Ishikawa (cell line): ENCODE measurements around the gene NDUFAF8.

Source experiments
- CEBPB ChIP-seq: IDR thresholded peaks from 2 replicates; pipeline ENCODE4 v1.6.1; 2012
- CREB1 ChIP-seq: IDR thresholded peaks from 2 replicates; pipeline ENCODE4 v1.6.1; 2012; ENCODE audit warnings: low read depth
- EP300 ChIP-seq: IDR thresholded peaks from 2 replicates; pipeline ENCODE4 v1.6.1; 2012; ENCODE audit warnings: borderline replicate concordance
- MAX ChIP-seq: IDR thresholded peaks from 2 replicates; pipeline ENCODE4 v1.6.1; 2012
- NFIC ChIP-seq: IDR thresholded peaks from 2 replicates; pipeline ENCODE4 v1.6.1; 2012
- RAD21 ChIP-seq: IDR thresholded peaks from 2 replicates; pipeline ENCODE4 v1.6.1; 2012; ENCODE audit warnings: low read depth
- REST ChIP-seq: IDR thresholded peaks from 2 replicates; pipeline ENCODE4 v1.6.1; 2012; ENCODE audit warnings: low read depth, mild to moderate bottlenecking
- TAF1 ChIP-seq: IDR thresholded peaks from 2 replicates; pipeline ENCODE4 v1.6.1; 2012; ENCODE audit warnings: low read depth, mild to moderate bottlenecking
- TCF12 ChIP-seq: IDR thresholded peaks from 2 replicates; pipeline ENCODE4 v1.6.1; 2012; ENCODE audit warnings: low read depth
- TEAD4 ChIP-seq: IDR thresholded peaks from 2 replicates; pipeline ENCODE4 v1.6.1; 2012
- USF1 ChIP-seq: IDR thresholded peaks from 2 replicates; pipeline ENCODE4 v1.6.1; 2012
- YY1 ChIP-seq: IDR thresholded peaks from 2 replicates; pipeline ENCODE4 v1.6.1; 2012; ENCODE audit warnings: low read depth
- ZBTB7A ChIP-seq: IDR thresholded peaks from 2 replicates; pipeline ENCODE4 v1.6.1; 2012; ENCODE audit warnings: low read depth

- TF ChIP-seq MAX (no peak), EP300 (no peak), NFIC (no peak), TCF12 (no peak), RAD21 (peak; percentile 54), YY1 (no peak), TAF1 (no peak), USF1 (no peak), TEAD4 (no peak), CREB1 (no peak), REST (no peak), CEBPB (no peak), ZBTB7A (no peak)
Observed at GRCh38 chr17:81230043-81230820, 8.9 kb upstream of the NDUFAF8 start.
